H1 (cell line): ENCODE measurements around the gene GYPE. TPM values are rescaled to one million over a fixed set of nuclear protein-coding genes. Genes with fewer than 3 reads are reported as not detected.
"Not testable (repeated sequence)": the region's sequence is repeated elsewhere in the genome, so short reads cannot be mapped to it uniquely, and the experiment has no call there.

ENCODE experiments used
- CTCF ChIA-PET: fragments of 300-600 bp; sonication (Branson Sonifier 250); formaldehyde crosslinking; loops from one replicate; lab custom pipeline; 2021; ENCODE audit not compliant: partially characterized antibody; lab: Charles Lee
- POLR2A ChIA-PET: fragments of 300-600 bp; sonication (Branson Sonifier 250); formaldehyde crosslinking; loops from one replicate; lab custom pipeline; 2021; ENCODE audit warnings: inconsistent platforms; ENCODE audit not compliant: partially characterized antibody; lab: Charles Lee
- DNase-seq, 2 experiments: peaks; one replicate each; pipeline versions ENCODE4 v3.0.0 to v3.0.0-alpha.2; 2010 to 2022; ENCODE audit warnings: low spot score in 2 of 2, low read depth in 1 of 2, mixed read lengths in 1 of 2
- FAIRE-seq: peaks from 2 replicates; lab custom pipeline; 2011; peaks lifted over from hg19 to GRCh38; lab: Jason Lieb, UNC
- H2AFZ ChIP-seq: 2 replicates; pipeline ENCODE4 v1.8.1; 2012; ENCODE audit warnings: low read length, inconsistent platforms
- H2AK5ac ChIP-seq: 2 replicates; pipeline ENCODE4 v1.6.1; 2013; ENCODE audit warnings: low read depth, low read length
- H2BK120ac ChIP-seq: replicated peaks from 2 replicates; pipeline ENCODE3; 2013; ENCODE audit warnings: low read depth, low read length, inconsistent platforms
- H2BK12ac ChIP-seq: 2 replicates; pipeline ENCODE4 v1.6.1; 2013; ENCODE audit warnings: low read depth, low read length
- H2BK15ac ChIP-seq: 2 replicates; pipeline ENCODE4 v1.6.1; 2013; ENCODE audit warnings: low read length
- H2BK20ac ChIP-seq: 2 replicates; pipeline ENCODE4 v1.6.1; 2013; ENCODE audit warnings: low read length
- H2BK5ac ChIP-seq: 2 replicates; pipeline ENCODE4 v1.6.1; 2013; ENCODE audit warnings: low read depth, low read length
- H3K14ac ChIP-seq: 2 replicates; pipeline ENCODE4 v1.6.1; 2013; ENCODE audit warnings: inconsistent platforms; ENCODE audit not compliant: insufficient read length
- H3K18ac ChIP-seq: 2 replicates; pipeline ENCODE4 v1.6.1; 2013; ENCODE audit warnings: low read length; ENCODE audit errors: extremely low read depth
- H3K23ac ChIP-seq: 2 replicates; pipeline ENCODE4 v1.6.1; 2013; ENCODE audit warnings: inconsistent platforms; ENCODE audit not compliant: insufficient read length
- H3K23me2 ChIP-seq: 2 replicates; pipeline ENCODE4 v1.6.1; 2013; ENCODE audit warnings: low read depth, low read length
- H3K27ac ChIP-seq: 2 replicates; pipeline ENCODE4 v1.6.1; 2011; ENCODE audit warnings: low read depth, low read length, inconsistent platforms
- H3K27me3 ChIP-seq, 4 experiments: replicated peaks in 1 of 4; 1 replicate in 1 of 4; 2 replicates in 3 of 4; pipeline versions ENCODE4 v1.6.1 to v1.8.1; 2011 to 2013; ENCODE audit warnings: low read length in 3 of 4, mild to moderate bottlenecking in 3 of 4, inconsistent platforms in 2 of 4, mixed read lengths in 2 of 4, moderate library complexity in 1 of 4; ENCODE audit not compliant: control insufficient read depth in 3 of 4, insufficient read depth in 3 of 4; ENCODE audit errors: extremely low read depth in 1 of 4
- H3K36me3 ChIP-seq, 4 experiments: 2 replicates each; pipeline versions ENCODE4 v1.6.1 to v1.8.1; 2011 to 2013; ENCODE audit warnings: mild to moderate bottlenecking in 4 of 4, low read length in 3 of 4, moderate library complexity in 2 of 4, control low read depth in 1 of 4, inconsistent platforms in 1 of 4; ENCODE audit not compliant: insufficient read depth in 4 of 4, control insufficient read depth in 2 of 4
- H3K4ac ChIP-seq: replicated peaks from 2 replicates; pipeline ENCODE3; 2013; ENCODE audit warnings: low read length, low read depth, mixed read lengths, inconsistent platforms; ENCODE audit not compliant: insufficient read length
- H3K4me1 ChIP-seq, 4 experiments: replicated peaks in 1 of 4; 1 replicate in 1 of 4; 2 replicates in 3 of 4; pipeline versions ENCODE4 v1.6.1 to v1.8.1; 2011 to 2013; ENCODE audit warnings: low read length in 3 of 4, inconsistent platforms in 2 of 4, mixed read lengths in 1 of 4; ENCODE audit not compliant: insufficient read depth in 4 of 4, control insufficient read depth in 3 of 4
- H3K4me2 ChIP-seq, 2 experiments: 2 replicates each; pipeline versions ENCODE4 v1.6.1 to v1.8.1; 2011 to 2013; ENCODE audit warnings: low read depth in 2 of 2, low read length in 2 of 2, control low read depth in 1 of 2, inconsistent platforms in 1 of 2, mild to moderate bottlenecking in 1 of 2; ENCODE audit not compliant: insufficient read depth in 1 of 2
- H3K4me3 ChIP-seq, 4 experiments: fragments of 200-600, 300-600 bp in 1 of 4; sonication (generic), shearing (Covaris generic), sonication (Bioruptor Twin) in 1 of 4; 2 replicates each; pipeline versions ENCODE4 v1.5.1 to v1.8.1; 2011 to 2016; ENCODE audit warnings: low read length in 4 of 4, low read depth in 3 of 4, control low read depth in 2 of 4, inconsistent platforms in 2 of 4, mild to moderate bottlenecking in 2 of 4, mixed read lengths in 1 of 4, moderate library complexity in 1 of 4; ENCODE audit not compliant: insufficient read depth in 2 of 4; ENCODE audit errors: extremely low read depth in 1 of 4
- H3K56ac ChIP-seq: replicated peaks from 2 replicates; pipeline ENCODE3; 2013; ENCODE audit warnings: low read depth, mild to moderate bottlenecking, mixed read lengths, low read length, inconsistent platforms; ENCODE audit not compliant: insufficient read length
- H3K79me1 ChIP-seq: 2 replicates; pipeline ENCODE4 v1.6.1; 2013; ENCODE audit warnings: low read depth, low read length, control low read depth
- H3K79me2 ChIP-seq, 2 experiments: 2 replicates each; pipeline versions ENCODE4 v1.6.1 to v1.8.1; 2012 to 2013; ENCODE audit warnings: low read length in 2 of 2, mild to moderate bottlenecking in 2 of 2, inconsistent platforms in 1 of 2; ENCODE audit not compliant: insufficient read depth in 2 of 2, control insufficient read depth in 1 of 2
- H3K9ac ChIP-seq, 4 experiments: replicated peaks in 1 of 4; 1 replicate in 1 of 4; 2 replicates in 3 of 4; pipeline versions ENCODE4 v1.6.1 to v1.8.1; 2011 to 2013; ENCODE audit warnings: low read depth in 3 of 4, low read length in 3 of 4, control low read depth in 2 of 4, mild to moderate bottlenecking in 2 of 4, moderate library complexity in 2 of 4, inconsistent platforms in 1 of 4; ENCODE audit errors: extremely low read depth in 1 of 4
- H3K9me3 ChIP-seq, 2 experiments: 2 replicates each; pipeline versions ENCODE4 v1.6.1 to v1.8.1; 2012 to 2013; ENCODE audit warnings: mild to moderate bottlenecking in 2 of 2, moderate library complexity in 2 of 2, control low read depth in 1 of 2, inconsistent platforms in 1 of 2, low read depth in 1 of 2, low read length in 1 of 2, mixed read lengths in 1 of 2; ENCODE audit not compliant: insufficient read depth in 2 of 2
- H4K20me1 ChIP-seq, 2 experiments: replicated peaks in 1 of 2; 2 replicates each; pipeline versions ENCODE3 to v1.8.1; 2011 to 2013; ENCODE audit warnings: inconsistent platforms in 2 of 2, low read length in 2 of 2, mild to moderate bottlenecking in 1 of 2; ENCODE audit not compliant: insufficient read depth in 2 of 2, control insufficient read depth in 1 of 2
- H4K5ac ChIP-seq: 2 replicates; pipeline ENCODE4 v1.6.1; 2013; ENCODE audit warnings: low read length, low read depth, mixed read lengths, inconsistent platforms; ENCODE audit not compliant: insufficient read length
- H4K8ac ChIP-seq: 2 replicates; pipeline ENCODE4 v1.8.0; 2013; ENCODE audit warnings: mild to moderate bottlenecking, moderate library complexity, low read length, inconsistent platforms; ENCODE audit not compliant: insufficient read depth; ENCODE audit errors: extremely low read depth
- H4K91ac ChIP-seq: replicated peaks from 2 replicates; pipeline ENCODE3; 2013; ENCODE audit warnings: low read length, mixed read lengths, inconsistent platforms; ENCODE audit not compliant: insufficient read length
- WGBS, 2 experiments: shearing (Covaris generic) in 1 of 2; methylation state at CpG; one replicate each; pipeline versions ENCODE4 v1.1.6 to v1.1.7; 2013 to 2015; ENCODE audit warnings: low lambda C conversion rate in 2 of 2, mixed read lengths in 2 of 2, inconsistent platforms in 1 of 2, low coverage in 1 of 2, missing lambda C conversion rate in 1 of 2; ENCODE audit not compliant: insufficient replicate concordance in 2 of 2, insufficient coverage in 1 of 2, insufficient read length in 1 of 2; ENCODE audit errors: extremely low coverage in 1 of 2, missing lambda C conversion rate in 1 of 2; 5-methylcytosine and 5-hydroxymethylcytosine counted together
- polyA plus RNA-seq, 7 experiments: library from polyadenylated mRNA; depleted of rRNA in 3 of 7; stranded (reverse) in 5 of 7; unstranded in 2 of 7; fragments of >200 nt in 5 of 7; fragments of 200-250 nt in 2 of 7; gene quantifications; 1 replicate in 5 of 7; 2 replicates in 1 of 7; 4 replicates in 1 of 7; pipeline versions ENCODE4 v1.2.1 to v1.2.3, GENCODE V29; 2011 to 2013; ENCODE audit warnings: missing spikeins in 2 of 7, mixed read lengths in 2 of 7
- total RNA-seq: library from RNA; stranded (reverse); fragmentation: NEBNext Ultra II Directional; extraction: Animal tissue kit (Norgen Biotek cat#: 25700); gene quantifications from 2 replicates; pipeline ENCODE4 v1.2.1, GENCODE V29; 2021

GYPE gene
- total and polyA plus RNA-seq, 2 of the 8 experiments (the other 6 are each of a cell fraction or from before 2014, with no cell fraction given), result not detected

DNA sequence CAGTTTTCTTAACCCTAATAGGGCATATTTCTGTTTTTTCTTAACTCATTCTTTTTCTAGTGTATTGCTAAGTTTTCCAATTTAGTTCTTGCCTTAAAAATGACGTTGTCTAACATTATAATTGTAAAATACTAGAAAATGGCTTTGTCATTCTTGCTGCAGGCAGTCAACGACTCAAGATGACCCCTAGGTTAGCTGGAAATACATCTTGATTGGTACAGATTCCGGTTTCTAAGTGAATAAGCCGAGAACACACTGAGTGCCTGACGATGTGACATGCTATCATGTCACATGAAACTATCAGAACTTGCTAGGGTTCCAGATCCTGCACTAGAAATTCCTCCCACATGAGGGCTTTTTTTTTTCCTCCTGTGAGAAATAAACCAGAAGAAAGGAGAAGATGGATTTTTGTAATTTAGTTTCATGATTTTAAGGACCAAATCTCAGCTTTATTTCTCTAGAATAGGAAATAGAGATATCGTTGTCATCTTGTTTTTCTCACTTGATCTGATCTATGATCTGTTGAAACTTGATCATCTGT, 49.3 kb downstream of the GYPE start:
- DNase-seq, H3K79me2 ChIP-seq, H3K4ac ChIP-seq, POLR2A ChIA-PET, H3K36me3 ChIP-seq, H4K91ac ChIP-seq, H2BK5ac ChIP-seq, H2BK120ac ChIP-seq, H3K18ac ChIP-seq, H3K14ac ChIP-seq, H3K4me1 ChIP-seq, H2BK15ac ChIP-seq, H3K27ac ChIP-seq, H3K56ac ChIP-seq, H3K9ac ChIP-seq, H4K8ac ChIP-seq, H3K23ac ChIP-seq, H3K23me2 ChIP-seq, H2BK20ac ChIP-seq, H3K9me3 ChIP-seq, CTCF ChIA-PET, H3K4me3 ChIP-seq, H4K20me1 ChIP-seq, H3K79me1 ChIP-seq, H2AK5ac ChIP-seq, FAIRE-seq, H4K5ac ChIP-seq, H2BK12ac ChIP-seq, H3K4me2 ChIP-seq, H3K27me3 ChIP-seq, H2AFZ ChIP-seq: not testable (repeated sequence)
- WGBS, 2 experiments, result 87% methylated on average over 6 of the region's 6 CpGs; no CpG with 5 or more reads in 1 of the 2 experiments

DNA sequence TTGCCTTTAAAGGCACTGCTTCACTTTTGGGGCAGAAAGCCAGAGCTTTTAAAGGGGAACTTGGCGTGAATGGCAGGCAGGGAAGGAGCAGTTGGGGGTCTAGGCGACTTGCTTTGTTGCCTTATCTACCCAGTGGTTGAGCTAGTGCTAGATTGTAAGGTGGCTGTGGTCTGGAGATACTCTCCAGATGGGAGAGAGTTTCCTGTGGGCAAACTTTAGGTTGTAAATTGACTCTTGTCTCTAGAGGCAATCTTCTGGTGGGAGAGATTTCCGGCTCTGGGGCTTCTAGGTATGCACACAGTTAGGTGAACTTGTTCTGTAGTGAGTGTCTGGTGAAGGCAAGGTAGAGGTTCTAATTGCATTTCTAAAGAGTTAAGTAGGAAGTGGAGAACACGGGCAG, 50.7 kb downstream of the GYPE start:
- H3K79me1 ChIP-seq, H4K20me1 ChIP-seq, H3K9me3 ChIP-seq, H3K79me2 ChIP-seq, H3K4me3 ChIP-seq, H3K4me1 ChIP-seq, H3K14ac ChIP-seq, H3K23me2 ChIP-seq, H3K4me2 ChIP-seq, H2BK12ac ChIP-seq, H3K4ac ChIP-seq, H2AFZ ChIP-seq, H2BK15ac ChIP-seq, H2BK20ac ChIP-seq, DNase-seq, H3K9ac ChIP-seq, H4K91ac ChIP-seq, H4K8ac ChIP-seq, H3K56ac ChIP-seq, FAIRE-seq, H2AK5ac ChIP-seq, H3K18ac ChIP-seq, H3K36me3 ChIP-seq, H3K27ac ChIP-seq, H2BK5ac ChIP-seq, H2BK120ac ChIP-seq, H4K5ac ChIP-seq, H3K23ac ChIP-seq, CTCF ChIA-PET, H3K27me3 ChIP-seq, POLR2A ChIA-PET: not testable (repeated sequence)
- WGBS, 2 experiments, result 95% methylated on average over 4 of the region's 4 CpGs; no CpG with 5 or more reads in 1 of the 2 experiments
